CD14-positive monocyte (primary cell): ENCODE data around the gene BACE1-AS. TPM values are rescaled to one million over a fixed set of nuclear protein-coding genes. Genes with fewer than 3 reads are reported as not detected.

ENCODE experiments used
- DNase-seq, 3 donors: peaks; one replicate each; pipeline ENCODE4 v3.0.0-alpha.2; 2011 to 2022
- H2AFZ ChIP-seq: 2 replicates; pipeline ENCODE4 v1.6.0; 2012; ENCODE audit warnings: mild to moderate bottlenecking, low read depth, low read length, inconsistent platforms; ENCODE audit not compliant: insufficient read depth, poor library complexity, severe bottlenecking
- H3K27ac ChIP-seq, 2 donors: 1 replicate in 1 of 2; 2 replicates in 1 of 2; pipeline ENCODE4 v1.5.1; 2012 to 2013; ENCODE audit warnings: low read length in 2 of 2, control low read depth in 1 of 2, inconsistent platforms in 1 of 2, low read depth in 1 of 2, mild to moderate bottlenecking in 1 of 2
- H3K27me3 ChIP-seq, 2 donors: one replicate each; pipeline versions ENCODE4 v1.6.0 to v1.6.1; 2011 to 2013; ENCODE audit warnings: low read length in 2 of 2; ENCODE audit not compliant: control insufficient read depth in 2 of 2, insufficient read depth in 2 of 2
- H3K36me3 ChIP-seq, 2 donors: replicated peaks in 1 of 2; 1 replicate in 1 of 2; 2 replicates in 1 of 2; pipeline versions ENCODE4 v1.5.1 to v1.6.1; 2012 to 2013; ENCODE audit warnings: low read length in 2 of 2, control low read depth in 1 of 2, inconsistent platforms in 1 of 2, mild to moderate bottlenecking in 1 of 2; ENCODE audit not compliant: insufficient read depth in 2 of 2, control insufficient read depth in 1 of 2
- H3K4me1 ChIP-seq, 2 donors: 1 replicate in 1 of 2; 2 replicates in 1 of 2; pipeline versions ENCODE4 v1.5.1 to v1.6.1; 2012 to 2013; ENCODE audit warnings: low read length in 2 of 2, control low read depth in 1 of 2, inconsistent platforms in 1 of 2, mild to moderate bottlenecking in 1 of 2, moderate library complexity in 1 of 2; ENCODE audit not compliant: insufficient read depth in 2 of 2, control insufficient read depth in 1 of 2
- H3K4me2 ChIP-seq: replicated peaks from 2 replicates; pipeline ENCODE3; 2012; ENCODE audit warnings: low read length, moderate library complexity, mild to moderate bottlenecking; ENCODE audit not compliant: poor library complexity, severe bottlenecking; ENCODE audit errors: extremely low read depth
- H3K4me3 ChIP-seq, 3 experiments: fragments of 200-600 bp in 1 of 3; sonication (generic) in 1 of 3; replicated peaks in 1 of 3; 1 replicate in 2 of 3; 2 replicates in 1 of 3; pipeline ENCODE4 v1.5.1; 2011 to 2013; ENCODE audit warnings: low read length in 3 of 3, mild to moderate bottlenecking in 3 of 3, control low read depth in 2 of 3, low read depth in 2 of 3, inconsistent platforms in 1 of 3, moderate library complexity in 1 of 3
- H3K79me2 ChIP-seq: 2 replicates; pipeline ENCODE4 v1.6.0; 2012; ENCODE audit warnings: mild to moderate bottlenecking, control low read depth, inconsistent platforms, low read length, moderate library complexity; ENCODE audit not compliant: insufficient read depth
- H3K9ac ChIP-seq: 2 replicates; pipeline ENCODE4 v1.6.0; 2017; ENCODE audit warnings: low read length, mild to moderate bottlenecking; ENCODE audit not compliant: insufficient read depth, poor library complexity, severe bottlenecking
- H3K9me3 ChIP-seq, 2 donors: replicated peaks in 1 of 2; 1 replicate in 1 of 2; 2 replicates in 1 of 2; pipeline versions ENCODE4 v1.5.1 to v1.6.1; 2012 to 2013; ENCODE audit warnings: low read length in 2 of 2, control low read depth in 1 of 2; ENCODE audit not compliant: control insufficient read depth in 1 of 2, insufficient read depth in 1 of 2
- H4K20me1 ChIP-seq: 2 replicates; pipeline ENCODE4 v1.6.0; 2012; ENCODE audit warnings: mild to moderate bottlenecking, low read length, control low read depth, moderate library complexity; ENCODE audit not compliant: insufficient read depth
- H3K27ac Mint-ChIP-seq, 7 donors: one replicate each; pipeline ENCODE4 v1.8.0; 2020; ENCODE audit warnings: mild to moderate bottlenecking in 7 of 7, mixed read lengths in 7 of 7, moderate library complexity in 6 of 7, inconsistent platforms in 2 of 7
- H3K27me3 Mint-ChIP-seq, 3 donors: one replicate each; pipeline ENCODE4 v1.8.0; 2021 to 2022; ENCODE audit warnings: low read depth in 3 of 3, mild to moderate bottlenecking in 3 of 3, mixed read lengths in 3 of 3, moderate library complexity in 3 of 3, inconsistent platforms in 1 of 3
- H3K36me3 Mint-ChIP-seq, 2 donors: one replicate each; pipeline ENCODE4 v1.8.0; 2020; ENCODE audit warnings: mixed read lengths in 2 of 2, inconsistent platforms in 1 of 2, mild to moderate bottlenecking in 1 of 2
- H3K4me1 Mint-ChIP-seq: one replicate; pipeline ENCODE4 v1.8.0; 2020; ENCODE audit warnings: mild to moderate bottlenecking, mixed read lengths
- H3K4me3 Mint-ChIP-seq, 2 donors: one replicate each; pipeline ENCODE4 v1.8.0; 2020; ENCODE audit warnings: mild to moderate bottlenecking in 2 of 2, mixed read lengths in 2 of 2, moderate library complexity in 1 of 2
- H3K9me3 Mint-ChIP-seq, 7 donors: one replicate each; pipeline ENCODE4 v1.8.0; 2020 to 2022; ENCODE audit warnings: mixed read lengths in 7 of 7, mild to moderate bottlenecking in 6 of 7, moderate library complexity in 6 of 7, inconsistent platforms in 2 of 7
- CTCF ChIP-seq: fragments of 200-600 bp; IDR thresholded peaks from one replicate; pipeline ENCODE4 v1.8.0; 2022; ENCODE audit warnings: antibody characterized with exemption, mild to moderate bottlenecking
- WGBS: methylation state at CpG from one replicate; pipeline ENCODE4 v1.1.5; 2013; ENCODE audit warnings: missing lambda C conversion rate; ENCODE audit not compliant: insufficient coverage; 5-methylcytosine and 5-hydroxymethylcytosine counted together
- intact Hi-C, 2 donors: fragments of 100-400 bp; cut with micrococcal nuclease; formaldehyde crosslinking; loops; one replicate each; pipeline versions ENCODE4 v1.15.0 to v1.15.1; 2023
- polyA plus RNA-seq, 3 donors: library from polyadenylated mRNA; depleted of rRNA in 1 of 3; unstranded in 2 of 3; stranded (reverse) in 1 of 3; fragments of 300-500 nt in 2 of 3; fragments of >200 nt in 1 of 3; fragmentation: Illumina TruSeq in 2 of 3; gene quantifications; 1 replicate in 2 of 3; 2 replicates in 1 of 3; pipeline ENCODE4 v1.2.3, GENCODE V29; 2012 to 2021

BACE1-AS gene
- polyA plus RNA-seq, 3 donors = 2.7 TPM; not detected in 2

GRCh38 chr11:117249571-117249970 lies 41.6 kb upstream of the BACE1-AS start:
- WGBS = 100% methylated on average over 2 of the region's 4 CpGs
- H3K4me3 Mint-ChIP-seq = no peak overlapping the region
- no peaks in the 10 kb centered on the region for H3K27me3 Mint-ChIP-seq
- TF ChIP-seq CTCF = no peak
- intact Hi-C loops = no loop called here
- H3K36me3 Mint-ChIP-seq = peaks cover 68 to 81% of the 10 kb centered on the region in 2 donors
- Histone ChIP-seq H3K36me3 (peaks cover 59 to 83% of the 10 kb centered on the region in 2 donors), H3K4me2 (no peak overlapping the region), H3K4me1 (no peaks in the 10 kb centered on the region), H4K20me1 (no peaks in the 10 kb centered on the region), H3K27me3 (no peaks in the 10 kb centered on the region), H2AFZ (no peak overlapping the region), H3K9ac (no peak overlapping the region), H3K9me3 (no peaks in the 10 kb centered on the region), H3K4me3 (no peak overlapping the region), H3K27ac (no peak overlapping the region), H3K79me2 (no peaks in the 10 kb centered on the region)
- H3K27ac Mint-ChIP-seq = peak overlapping the region in 1 of 7 donors; percentile 44
- H3K4me1 Mint-ChIP-seq = no peaks in the 10 kb centered on the region
- no peak for DNase-seq
- H3K9me3 Mint-ChIP-seq = no peaks in the 10 kb centered on the region

- Histone ChIP-seq H3K4me3 (no peak overlapping the region), H3K36me3 (peaks cover 50 to 83% of the 10 kb centered on the region in 2 donors), H2AFZ (no peak overlapping the region), H3K9ac (no peak overlapping the region), H3K27me3 (no peaks in the 10 kb centered on the region), H3K9me3 (no peaks in the 10 kb centered on the region), H3K79me2 (no peaks in the 10 kb centered on the region), H3K4me1 (no peaks in the 10 kb centered on the region), H3K27ac (no peak overlapping the region), H4K20me1 (no peaks in the 10 kb centered on the region), H3K4me2 (no peak overlapping the region)
- intact Hi-C loops = no loop called here
- TF ChIP-seq CTCF = no peak
- Mint-ChIP-seq H3K36me3 (peaks cover 70 to 81% of the 10 kb centered on the region in 2 donors), H3K4me3 (no peak overlapping the region), H3K4me1 (no peaks in the 10 kb centered on the region), H3K9me3 (no peaks in the 10 kb centered on the region), H3K27me3 (no peaks in the 10 kb centered on the region), H3K27ac (peak overlapping the region in 1 of 7 donors; percentile 23)
- DNase-seq = no peak
- 100% methylated on average over 3 of the region's 10 CpGs for WGBS
Measured at GRCh38 chr11:117251506-117251905, 39.6 kb upstream of the BACE1-AS start.
